Epithelial cell of prostate (primary cell): ENCODE data around the gene IRS1.
"Not testable (repeated sequence)": the region's sequence is repeated elsewhere in the genome, so short reads cannot be mapped to it uniquely, and the experiment has no call there.

ENCODE experiments used
- DNase-seq: peaks from one replicate; pipeline ENCODE4 v3.0.0-alpha.2; 2011; ENCODE audit warnings: low read depth, low spot score
- H3K27ac ChIP-seq: fragments of 450-650 bp; 2 replicates; pipeline ENCODE4 v1.5.1; 2017; ENCODE audit warnings: mild to moderate bottlenecking

Gene IRS1, protein sequence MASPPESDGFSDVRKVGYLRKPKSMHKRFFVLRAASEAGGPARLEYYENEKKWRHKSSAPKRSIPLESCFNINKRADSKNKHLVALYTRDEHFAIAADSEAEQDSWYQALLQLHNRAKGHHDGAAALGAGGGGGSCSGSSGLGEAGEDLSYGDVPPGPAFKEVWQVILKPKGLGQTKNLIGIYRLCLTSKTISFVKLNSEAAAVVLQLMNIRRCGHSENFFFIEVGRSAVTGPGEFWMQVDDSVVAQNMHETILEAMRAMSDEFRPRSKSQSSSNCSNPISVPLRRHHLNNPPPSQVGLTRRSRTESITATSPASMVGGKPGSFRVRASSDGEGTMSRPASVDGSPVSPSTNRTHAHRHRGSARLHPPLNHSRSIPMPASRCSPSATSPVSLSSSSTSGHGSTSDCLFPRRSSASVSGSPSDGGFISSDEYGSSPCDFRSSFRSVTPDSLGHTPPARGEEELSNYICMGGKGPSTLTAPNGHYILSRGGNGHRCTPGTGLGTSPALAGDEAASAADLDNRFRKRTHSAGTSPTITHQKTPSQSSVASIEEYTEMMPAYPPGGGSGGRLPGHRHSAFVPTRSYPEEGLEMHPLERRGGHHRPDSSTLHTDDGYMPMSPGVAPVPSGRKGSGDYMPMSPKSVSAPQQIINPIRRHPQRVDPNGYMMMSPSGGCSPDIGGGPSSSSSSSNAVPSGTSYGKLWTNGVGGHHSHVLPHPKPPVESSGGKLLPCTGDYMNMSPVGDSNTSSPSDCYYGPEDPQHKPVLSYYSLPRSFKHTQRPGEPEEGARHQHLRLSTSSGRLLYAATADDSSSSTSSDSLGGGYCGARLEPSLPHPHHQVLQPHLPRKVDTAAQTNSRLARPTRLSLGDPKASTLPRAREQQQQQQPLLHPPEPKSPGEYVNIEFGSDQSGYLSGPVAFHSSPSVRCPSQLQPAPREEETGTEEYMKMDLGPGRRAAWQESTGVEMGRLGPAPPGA (N-terminal part only)

DNA sequence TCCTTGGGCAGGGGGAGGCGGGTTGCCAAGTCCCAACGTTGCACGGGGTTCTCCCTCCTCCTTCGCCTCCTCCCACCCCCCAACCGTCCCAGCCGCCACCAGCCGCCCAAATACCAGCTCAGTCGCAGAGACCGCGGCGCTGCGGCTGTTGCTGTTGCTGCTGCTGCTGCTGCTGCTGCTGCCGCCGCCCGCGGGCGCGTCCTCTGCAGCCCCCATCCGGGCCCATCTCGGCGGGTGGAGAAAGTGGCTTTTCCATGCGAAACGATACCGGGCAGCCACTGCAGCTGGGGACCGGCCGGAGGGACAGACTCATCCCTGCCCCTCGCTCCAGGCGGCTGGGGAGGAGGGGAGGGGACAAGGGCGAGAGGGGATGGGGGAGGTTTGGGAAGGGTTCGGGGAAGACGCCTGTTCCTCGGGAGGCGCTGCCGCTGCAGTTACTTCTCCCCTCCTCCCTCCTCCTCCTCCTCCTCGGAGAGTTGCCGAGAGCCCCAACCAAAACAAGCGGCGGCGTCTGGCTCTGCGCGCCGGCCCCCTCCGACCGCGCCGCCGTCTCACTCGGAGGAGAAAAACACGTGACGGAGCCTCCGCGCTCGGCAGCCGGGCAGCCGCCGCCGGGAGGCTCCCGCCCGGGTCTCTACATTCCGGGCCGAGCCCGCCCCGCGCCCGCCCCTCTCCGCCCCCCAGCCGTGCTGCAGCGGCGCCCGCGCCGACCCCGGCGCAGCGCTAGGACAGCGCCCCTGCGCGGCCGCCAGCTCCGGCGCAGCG, at the start of gene IRS1:
TSS of gene IRS1 (minus strand) at position 610 of the 765 bp plus-strand sequence. CDS start 1,082 bp downstream, outside the sequence.
- no peak for DNase-seq

DNA sequence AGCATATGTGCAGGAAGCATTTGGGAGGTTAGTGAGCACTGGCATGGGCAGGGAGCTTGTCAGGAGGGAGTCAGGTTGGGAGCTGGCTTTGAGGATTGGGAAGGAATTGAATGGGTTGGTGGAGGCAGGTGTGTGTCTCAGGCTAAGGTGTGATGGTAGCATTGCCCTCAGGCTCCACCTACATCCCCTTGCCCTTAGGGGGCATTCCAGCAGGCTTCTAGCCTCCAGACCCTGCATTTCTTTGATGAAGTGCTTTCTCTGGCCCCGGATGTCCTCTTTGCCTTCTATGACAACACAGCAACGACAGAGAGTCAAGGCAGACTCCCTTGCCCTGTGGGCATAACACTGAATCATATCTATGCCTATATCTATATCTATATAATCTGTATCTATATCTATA, 49.7 kb upstream of the IRS1 start:
- no peak for DNase-seq
- no peak overlapping the region for H3K27ac ChIP-seq

More for the DNA sequence above, at the start of gene IRS1:
- H3K27ac ChIP-seq: peak within 1 kb of the TSS; percentile 96

DNA sequence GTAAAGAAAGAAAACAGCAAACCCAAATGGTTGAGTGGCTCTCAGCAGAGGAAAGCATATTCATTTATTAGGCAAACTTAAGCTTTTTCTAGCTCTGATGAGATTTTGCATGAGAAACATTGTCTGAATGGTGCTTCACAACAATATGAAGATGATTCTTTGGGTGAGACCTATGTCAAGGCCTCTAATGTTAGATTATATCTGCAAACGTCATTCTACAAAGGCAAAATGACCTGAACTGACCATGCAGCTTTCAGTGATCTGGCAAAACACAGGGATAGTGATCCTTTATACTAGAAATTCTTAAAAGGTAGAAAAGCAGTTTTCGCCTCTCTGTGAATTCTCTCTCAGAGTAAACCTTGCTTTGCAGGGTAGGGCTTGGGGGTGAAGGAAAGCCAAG, 47.9 kb upstream of the IRS1 start:
- DNase-seq: no peak

DNA sequence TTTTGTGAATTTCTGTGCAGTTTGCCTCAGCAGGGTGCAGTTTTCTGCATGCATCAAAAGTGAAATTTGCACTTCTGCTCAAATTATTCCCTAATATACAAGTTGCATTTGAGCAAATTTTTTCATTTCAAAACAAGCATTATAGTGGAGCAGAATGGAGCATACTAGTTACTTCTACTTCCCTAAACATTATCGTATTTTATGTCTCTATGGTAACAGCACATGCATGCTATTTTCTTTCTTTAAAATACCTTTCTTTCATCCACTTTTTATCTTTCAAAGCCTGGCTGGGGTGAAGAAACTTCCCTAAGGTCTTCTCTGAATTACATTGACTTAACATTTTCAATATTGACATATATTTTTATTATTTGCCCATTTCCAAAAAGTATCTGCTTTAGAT, 47.5 kb upstream of the IRS1 start:
- no peak overlapping the region for H3K27ac ChIP-seq

More for the DNA sequence above, 47.9 kb upstream of the IRS1 start:
- H3K27ac ChIP-seq: no peak overlapping the region

DNA sequence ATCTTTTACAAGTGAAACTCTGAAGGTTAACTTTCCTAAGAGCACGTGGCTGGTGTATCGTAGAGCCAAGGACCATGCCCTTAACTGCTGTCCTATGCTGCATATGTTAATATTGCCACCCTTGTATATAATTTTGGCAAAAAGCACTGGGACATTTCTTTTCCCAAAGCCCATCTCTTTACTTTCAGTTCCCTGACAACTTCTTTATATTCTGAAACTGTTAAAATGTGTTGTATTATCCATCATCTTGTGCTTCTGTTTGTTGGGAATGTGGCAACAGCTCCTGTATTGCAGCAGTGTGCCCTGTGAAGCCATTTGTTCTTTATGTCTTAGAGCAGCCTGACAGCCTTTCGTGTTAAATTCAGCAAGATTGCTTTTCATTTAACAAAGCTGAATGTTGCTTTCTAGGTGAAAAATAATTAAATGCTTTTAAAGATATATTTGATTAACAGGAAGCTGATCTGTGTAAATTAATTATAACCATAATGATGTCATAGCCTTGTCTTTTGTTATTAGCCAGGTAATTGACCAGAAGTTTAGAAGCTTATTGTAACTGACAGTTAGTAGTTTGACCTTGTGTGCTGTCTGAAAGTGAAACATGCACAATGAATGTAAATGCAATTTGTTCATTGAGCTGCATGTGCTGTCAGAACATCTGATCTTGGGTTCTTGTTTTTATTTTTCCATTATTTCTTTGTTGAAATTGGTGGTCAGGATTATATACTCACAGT, 45.9 kb upstream of the IRS1 start:
- H3K27ac ChIP-seq: no peak overlapping the region
- no peak for DNase-seq

More for the DNA sequence above, 47.5 kb upstream of the IRS1 start:
- no peak for DNase-seq

DNA sequence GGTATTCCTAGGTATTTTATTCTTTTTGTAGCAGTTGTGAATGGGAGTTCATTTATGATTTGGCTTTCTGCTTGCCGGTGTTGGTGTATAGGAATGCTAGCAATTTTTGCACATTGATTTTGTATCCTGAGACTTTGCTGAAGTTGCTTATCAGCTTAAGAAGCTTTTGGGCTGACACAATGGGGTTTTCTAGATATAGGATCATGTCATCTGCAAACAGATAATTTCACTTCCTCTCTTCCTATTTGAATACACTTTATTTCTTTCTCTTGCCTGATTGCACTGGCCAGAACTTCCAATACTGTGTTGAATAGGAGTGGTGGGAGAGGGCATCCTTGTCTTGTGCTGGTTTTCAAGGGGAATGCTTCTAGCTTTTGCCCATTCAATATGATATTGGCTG, 43.4 kb upstream of the IRS1 start:
- H3K27ac ChIP-seq, DNase-seq: not testable (repeated sequence)

DNA sequence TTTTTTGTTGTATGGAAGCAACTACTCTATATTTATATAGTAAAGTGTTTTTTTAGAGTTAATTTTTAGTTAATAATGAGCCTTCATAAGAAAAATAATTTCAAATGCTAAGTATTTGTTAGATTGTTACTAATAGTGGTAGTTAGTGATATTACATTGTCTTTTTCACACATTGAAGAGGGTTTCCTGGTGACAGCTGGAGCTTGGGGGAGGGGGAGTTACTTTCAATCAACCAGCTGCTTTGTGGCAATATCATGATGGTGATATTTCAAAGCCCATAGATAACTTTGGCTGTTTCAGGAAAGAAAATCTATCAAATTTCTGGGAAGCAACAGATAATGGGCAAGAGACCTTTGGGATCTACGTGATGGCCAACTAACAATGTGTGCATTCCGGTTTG, 40.3 kb upstream of the IRS1 start:
- no peak overlapping the region for H3K27ac ChIP-seq
- DNase-seq: no peak

DNA sequence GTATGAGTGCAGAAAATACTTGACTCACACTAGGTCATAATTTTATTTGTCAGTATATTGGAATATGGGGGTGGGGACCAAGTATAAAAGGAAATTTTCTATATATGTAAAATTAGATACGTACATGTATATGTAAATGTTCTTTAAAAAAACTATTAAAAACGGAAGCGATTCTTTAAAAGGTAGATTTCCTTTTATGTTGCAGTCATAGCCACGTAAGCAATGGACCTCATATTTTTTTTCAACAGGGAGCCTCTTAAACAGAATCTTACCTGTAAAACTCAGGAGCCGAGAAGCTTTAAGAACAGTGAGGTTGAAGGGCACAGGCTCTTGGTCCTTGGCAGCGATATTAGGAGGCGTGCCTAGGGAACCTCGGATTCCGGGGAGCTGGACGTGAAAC, 39.5 kb upstream of the IRS1 start:
- no peak overlapping the region for H3K27ac ChIP-seq
- no peak for DNase-seq

DNA sequence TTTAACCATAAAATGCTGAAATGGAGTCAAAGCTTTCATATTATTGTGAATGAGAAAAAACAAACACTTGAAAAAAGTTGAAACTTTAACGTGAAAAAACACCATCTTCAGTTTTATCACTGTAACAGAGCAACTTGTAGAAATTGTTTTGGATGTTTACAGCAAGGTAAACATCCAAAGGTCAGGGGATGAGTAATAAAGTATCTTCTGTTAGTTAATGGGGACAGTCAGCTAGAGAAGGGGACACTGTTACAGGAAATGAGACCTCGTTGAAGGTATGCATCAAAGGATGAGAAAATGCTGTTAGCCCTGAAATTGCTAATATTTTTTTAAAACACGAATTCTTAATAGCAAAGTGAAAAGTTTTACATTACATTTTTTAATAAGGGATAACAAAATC, 39.1 kb upstream of the IRS1 start:
- H3K27ac ChIP-seq: peak overlapping the region; percentile 97
- no peak for DNase-seq

DNA sequence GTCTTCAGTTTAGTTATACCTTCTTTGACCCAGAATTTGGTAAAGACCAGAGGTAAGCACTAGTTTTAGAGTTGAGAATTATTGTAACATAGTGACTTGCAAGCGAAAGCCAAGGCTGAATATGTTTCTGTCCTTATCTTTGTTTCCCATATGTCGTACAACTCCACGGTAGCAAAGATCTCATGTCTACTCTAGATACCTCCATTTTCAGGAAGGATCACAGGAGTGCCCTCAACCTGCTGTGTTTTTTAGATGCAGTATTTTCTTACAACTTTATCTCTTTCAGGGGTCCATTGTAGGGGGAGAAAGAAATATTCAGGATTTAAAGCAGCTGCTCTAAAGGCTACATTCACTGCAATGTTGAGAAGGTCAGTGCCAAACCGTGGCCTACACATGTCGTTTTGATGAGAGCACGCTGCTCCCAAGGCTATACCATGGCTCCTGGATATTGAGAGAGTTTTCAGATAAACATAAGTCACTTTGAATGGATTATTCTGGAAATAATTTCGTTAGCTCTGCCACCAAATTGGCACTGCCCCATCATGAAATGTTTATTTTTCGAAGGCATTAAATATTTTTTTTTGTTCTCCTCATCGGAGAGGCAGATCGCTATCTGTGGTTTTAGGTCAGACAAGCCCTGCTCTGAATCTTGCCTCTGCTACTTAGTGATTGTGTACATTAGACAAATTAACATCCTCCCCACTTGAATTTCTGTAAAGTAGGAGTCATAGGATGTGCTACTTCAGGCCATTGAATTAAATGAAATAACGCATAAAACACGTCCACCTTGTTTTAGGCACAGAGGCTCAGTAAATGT, 38.4 kb upstream of the IRS1 start:
- peak overlapping the region; percentile 97 for H3K27ac ChIP-seq
- no peak for DNase-seq

DNA sequence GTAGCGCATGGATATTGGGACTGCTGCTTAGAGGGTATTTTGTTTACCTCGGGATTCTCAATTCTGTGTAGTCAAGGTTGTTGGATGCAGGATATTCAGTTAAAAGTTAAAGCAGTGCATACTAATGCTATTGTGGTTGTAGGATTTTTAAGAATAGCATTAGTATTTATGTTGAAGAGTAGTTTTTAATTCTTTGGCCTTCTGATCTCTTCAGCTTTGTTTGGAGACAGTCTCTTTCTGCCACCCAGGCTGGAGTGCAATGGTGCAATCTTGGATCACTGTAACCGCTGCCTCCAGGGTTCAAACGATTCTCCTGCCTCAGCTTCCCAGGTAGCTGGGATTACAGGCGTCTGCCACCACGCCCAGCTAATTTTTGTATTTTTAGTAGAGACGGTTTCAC, 37.7 kb upstream of the IRS1 start:
- no peak for DNase-seq
- peak overlapping the region; percentile 97 for H3K27ac ChIP-seq

DNA sequence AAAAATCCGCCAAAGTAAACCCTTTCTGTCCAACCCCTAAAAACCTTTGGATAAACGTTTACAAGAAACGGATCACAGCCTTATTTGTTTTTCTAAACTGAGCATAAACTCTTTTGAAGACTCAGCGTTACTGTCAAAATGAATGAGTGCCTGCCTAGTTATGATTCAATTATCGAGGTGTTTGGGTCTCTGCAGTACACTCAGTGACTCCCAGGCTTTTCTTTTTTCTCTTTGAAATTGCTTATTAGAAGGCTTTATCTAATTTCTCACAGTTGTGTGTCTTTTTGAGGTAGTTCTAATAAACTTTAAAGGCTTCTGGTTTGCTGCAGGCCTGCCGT, 36.9 kb upstream of the IRS1 start:
- H3K27ac ChIP-seq: peak overlapping the region; percentile 97
- no peak for DNase-seq

DNA sequence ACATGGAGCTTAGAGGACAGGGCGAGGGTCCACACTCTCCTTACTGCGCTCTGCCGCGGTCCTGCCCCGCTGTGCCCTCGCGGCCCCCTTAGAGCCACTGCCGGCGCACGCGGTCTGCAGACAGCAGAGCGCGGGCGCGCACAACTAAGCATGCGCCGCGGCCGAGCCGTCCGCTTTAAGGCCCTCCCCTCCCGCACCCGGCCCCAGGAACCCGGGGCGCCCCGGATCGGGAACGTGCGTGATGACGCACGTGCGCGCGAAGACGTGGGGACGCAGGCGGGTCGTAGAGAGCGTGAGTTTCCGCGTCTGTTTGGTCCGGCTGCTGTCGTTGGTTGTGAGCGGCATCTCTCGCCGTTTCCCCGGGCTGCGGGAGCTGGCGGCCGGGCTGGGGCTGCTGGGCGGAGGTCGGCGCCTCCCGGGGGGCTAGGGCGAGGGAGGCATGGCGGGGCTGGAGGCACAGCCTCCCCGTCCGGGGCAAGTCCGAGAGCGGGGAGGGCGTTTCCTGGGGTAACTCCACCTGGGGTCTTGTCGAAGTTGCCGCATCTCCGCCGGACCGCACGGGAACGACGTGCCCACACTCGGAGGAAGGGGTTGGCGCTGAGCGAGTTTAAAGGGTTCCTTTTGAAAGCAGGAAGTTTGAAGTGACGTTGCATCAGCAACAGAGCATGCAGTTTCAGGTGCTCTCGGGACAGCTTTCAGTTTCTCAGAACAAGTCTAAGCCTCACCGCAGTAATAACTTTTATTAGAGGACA, 36.4 kb upstream of the IRS1 start, which contains the start of gene RHBDD1:
TSS of gene RHBDD1 (plus strand) at position 259 of the 752 bp plus-strand sequence. CDS start 28,640 bp downstream, outside the sequence.
- H3K27ac ChIP-seq: peak within 1 kb of the TSS; percentile 97
- peak; percentile 56 for DNase-seq

DNA sequence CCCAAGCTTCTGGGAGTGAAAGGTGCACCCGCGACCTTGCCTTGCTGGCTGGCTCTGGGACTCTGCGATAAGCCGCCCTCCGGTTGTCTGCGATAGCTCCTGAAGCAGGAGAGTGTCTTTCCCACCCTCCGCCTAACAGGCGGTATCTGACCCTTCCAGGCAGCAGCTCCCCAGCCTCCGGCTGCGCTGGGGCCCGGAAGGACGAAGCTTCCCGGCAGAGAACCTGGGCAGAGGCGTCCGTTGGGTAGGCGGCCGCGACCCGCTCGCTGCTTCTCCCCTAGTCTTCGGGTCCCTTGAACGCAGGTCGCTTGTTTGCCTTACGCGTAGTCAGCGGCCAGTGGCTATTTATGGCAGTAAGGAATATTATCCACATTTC, 35.8 kb upstream of the IRS1 start:
- no peak for DNase-seq
- H3K27ac ChIP-seq: peak overlapping the region; percentile 97

DNA sequence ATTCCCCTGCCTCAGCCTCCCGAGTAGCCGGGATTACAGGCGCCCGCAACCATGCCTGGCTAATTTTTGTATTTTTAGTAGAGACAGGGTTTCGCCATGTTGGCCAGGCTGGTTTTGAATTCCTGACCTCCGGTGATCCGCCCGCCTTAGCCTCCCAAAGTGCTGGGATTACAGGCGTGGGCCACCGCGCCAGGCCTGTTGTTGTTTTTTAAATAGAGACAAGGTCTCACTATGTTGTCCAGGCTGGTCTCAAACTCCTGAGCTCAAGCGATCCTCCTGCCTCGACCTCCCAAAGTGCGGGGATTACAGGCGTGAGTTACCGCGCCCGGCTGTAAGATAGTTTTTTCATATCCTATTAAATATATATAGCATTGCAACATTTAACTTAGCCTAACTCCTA, 35.3 kb upstream of the IRS1 start:
- DNase-seq, H3K27ac ChIP-seq: not testable (repeated sequence)

DNA sequence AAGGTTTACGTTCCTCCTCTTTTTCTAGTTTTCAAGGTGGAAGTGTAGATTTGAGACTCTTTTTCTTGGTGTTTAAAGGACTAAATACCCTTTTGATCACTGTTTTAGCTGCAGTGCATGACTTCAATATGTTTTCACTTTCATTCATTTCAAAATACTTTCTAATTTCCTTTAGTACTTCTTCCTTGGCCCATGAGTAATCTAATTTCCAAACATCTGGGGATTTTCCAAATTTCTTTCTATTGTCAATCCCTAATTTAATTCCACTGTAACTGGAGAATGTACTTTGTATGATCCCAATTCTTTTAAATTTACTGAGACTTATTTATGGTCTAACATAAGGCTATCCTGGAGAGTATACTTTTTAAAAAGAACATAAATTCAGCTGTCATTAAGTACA, 32.4 kb upstream of the IRS1 start:
- H3K27ac ChIP-seq: no peak overlapping the region
- no peak for DNase-seq

DNA sequence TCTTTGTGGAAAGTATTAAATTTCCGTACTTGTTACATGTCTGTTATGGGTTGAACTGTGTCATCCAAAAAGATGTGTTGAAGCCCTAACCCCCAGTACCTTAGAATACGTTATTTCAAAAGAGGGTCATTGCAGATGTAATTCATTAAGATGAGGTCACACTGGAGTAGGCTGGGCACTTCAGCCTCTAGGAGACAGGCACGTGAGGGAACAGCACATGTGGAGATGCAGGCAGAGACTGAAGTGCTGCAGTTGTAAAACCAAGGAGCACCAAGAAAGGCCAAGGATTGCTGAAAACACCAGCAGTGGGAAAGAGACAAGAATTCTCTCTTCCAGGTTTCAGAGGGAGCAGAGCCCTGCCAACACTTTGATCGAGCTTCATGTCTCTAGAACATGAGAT, 31.6 kb upstream of the IRS1 start:
- DNase-seq: no peak
- no peak overlapping the region for H3K27ac ChIP-seq
